Measurements from ENCODE around the gene HLTF. TPM values are rescaled to one million over a fixed set of nuclear protein-coding genes. Genes with fewer than 3 reads are reported as not detected.
A peak's percentile ranks its signal among the peaks of the same experiment; 100 is the strongest.

HLTF gene
- total and polyA plus RNA-seq, 2 of the 13 experiments (the other 11 are each of a cell fraction or from before 2014, with no cell fraction given) = 12.0 to 22.9 TPM

GRCh38 chr3:149086232-149086988 is at the start of gene HLTF (continued):
- TF ChIP-seq PCBP1 (IDR thresholded peaks at IDR 0.05; ENCODE audit: borderline replicate concordance, low read depth, low read length) = peak; percentile 56; the same call in 1 of the 2 replicates
- TF ChIP-seq SP1 (IDR thresholded peaks at IDR 0.05) = no peak
- peak; percentile 58 for TF ChIP-seq SP1 (CRISPR knock-in tag; IDR thresholded peaks at IDR 0.05)
- no peak for TF ChIP-seq ZNF18 (CRISPR knock-in tag; IDR thresholded peaks at IDR 0.05; ENCODE audit: insufficient replicate concordance)
- peak; percentile 74; the same call in 1 of the 2 replicates for TF ChIP-seq ZNF576 (CRISPR knock-in tag; IDR thresholded peaks at IDR 0.05)
- TF ChIP-seq ZNF362 (CRISPR knock-in tag; IDR thresholded peaks at IDR 0.05; ENCODE audit: borderline replicate concordance) = no peak
- no peak for TF ChIP-seq KDM5A (IDR thresholded peaks at IDR 0.05; ENCODE audit: borderline replicate concordance, low read length)
- no peak for TF ChIP-seq STAT6 (CRISPR knock-in tag; IDR thresholded peaks at IDR 0.05; ENCODE audit: borderline replicate concordance)
- TF ChIP-seq HCFC1 (IDR thresholded peaks at IDR 0.05; ENCODE audit: low read depth, low read length) = no peak
- TF ChIP-seq KDM2A (CRISPR knock-in tag; IDR thresholded peaks at IDR 0.05; ENCODE audit: borderline replicate concordance, low read depth) = peak; percentile 76
- peak; percentile 92 for TF ChIP-seq YEATS4 (CRISPR knock-in tag; IDR thresholded peaks at IDR 0.05; ENCODE audit: borderline replicate concordance)
